NCI-H146 treated with DMSO at 0.1 percent for 48 hours (cell line): ENCODE measurements around the gene ZNF581.

Source experiments
- DNase-seq: peaks from one replicate; lab custom pipeline; 2025; ENCODE audit not compliant: unreplicated experiment; lab: John Stamatoyannopoulos, UW

The ZNF581 gene

GRCh38 chr19:55661826-55662225 lies 18.4 kb downstream of the ZNF581 start:
- no peak for DNase-seq

DNA sequence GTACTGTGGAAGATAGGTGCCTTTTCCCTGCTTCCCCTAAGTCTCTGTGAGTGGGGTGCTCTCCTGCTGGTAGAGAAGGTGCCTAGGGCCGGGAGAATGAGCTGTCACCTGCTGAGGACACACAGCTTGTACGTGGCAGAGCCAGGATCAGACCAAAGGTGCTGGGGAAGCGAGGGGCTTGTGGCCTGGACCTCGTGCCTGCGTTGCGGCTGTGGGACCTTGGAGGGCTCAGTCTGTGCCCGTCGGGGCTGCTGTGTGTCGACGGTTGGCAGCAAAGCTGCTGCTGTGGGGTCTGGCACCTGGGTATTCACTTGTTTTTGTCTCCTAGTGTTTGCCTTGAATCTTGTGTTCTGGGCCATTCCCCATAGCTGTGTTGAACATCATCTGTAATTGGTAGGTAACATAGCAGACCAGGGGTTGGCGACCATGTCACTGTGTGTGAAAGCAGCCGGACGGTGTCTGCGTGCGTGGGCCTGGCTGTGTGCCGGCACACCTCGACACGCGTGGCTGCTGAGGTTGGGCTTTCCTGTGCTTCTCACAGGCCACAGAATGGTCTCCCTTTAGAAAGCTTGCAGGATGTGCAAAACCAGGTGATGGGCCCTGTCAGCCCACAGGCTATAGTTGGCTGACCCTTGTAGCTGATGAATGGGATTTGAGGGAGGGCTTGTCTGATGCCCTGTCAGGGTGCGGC lies 20.5 kb downstream of the ZNF581 start:
- DNase-seq: no peak

DNA sequence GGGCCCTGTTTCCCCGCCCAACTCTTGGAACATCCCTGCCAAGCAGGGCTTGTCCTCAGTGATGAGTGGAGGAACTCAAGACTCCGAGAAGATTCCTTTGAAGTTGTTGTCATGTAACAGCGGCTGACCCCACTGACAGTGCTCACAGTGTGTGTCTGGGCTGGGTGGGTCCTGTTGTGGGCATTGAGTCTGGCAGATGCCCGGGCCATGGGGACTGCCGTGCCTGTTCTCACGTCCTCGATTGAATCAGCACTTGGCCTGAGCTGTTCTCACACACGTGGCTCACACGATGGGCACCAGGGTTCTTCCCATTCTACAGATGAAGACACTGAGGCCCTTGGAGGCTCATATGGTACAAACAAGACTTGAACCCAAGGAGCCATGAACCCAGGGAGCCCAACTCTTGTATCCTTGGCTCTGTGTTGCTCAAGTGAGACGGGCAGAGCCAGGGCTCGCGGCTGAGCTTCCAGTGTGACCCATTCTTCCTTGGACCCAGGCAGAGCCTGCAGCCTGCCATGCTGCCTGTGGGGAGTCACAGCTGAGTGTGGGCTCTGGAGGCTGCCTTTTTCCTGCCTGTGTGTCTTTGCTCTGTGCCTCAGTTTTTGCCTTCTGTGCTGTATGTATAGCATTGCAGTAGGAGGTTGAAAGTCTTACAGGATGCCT lies 23.0 kb downstream of the ZNF581 start:
- no peak for DNase-seq

GRCh38 chr19:55667006-55667381 lies 23.5 kb downstream of the ZNF581 start:
- no peak for DNase-seq

DNA sequence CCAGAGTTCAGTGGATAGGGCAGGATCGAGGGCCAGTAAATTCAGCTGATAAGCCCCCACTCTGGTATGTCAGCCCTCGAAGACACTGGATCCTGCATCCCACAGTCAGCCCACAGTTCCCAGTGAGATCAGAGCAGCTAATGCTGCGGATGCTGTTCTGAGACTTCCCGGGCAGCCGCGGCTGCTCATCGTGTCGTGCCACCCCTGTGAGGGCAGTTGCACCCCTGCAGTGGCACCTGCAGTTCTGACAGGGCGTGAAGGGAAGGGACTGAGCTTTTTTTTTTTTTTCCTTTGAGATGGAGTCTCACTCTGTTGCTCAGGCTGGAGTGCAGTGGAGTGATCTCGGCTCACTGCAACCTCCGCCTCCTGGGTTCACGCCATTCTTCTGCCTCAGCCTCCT lies 24.1 kb downstream of the ZNF581 start:
- no peak for DNase-seq

GRCh38 chr19:55667958-55668357 lies 24.5 kb downstream of the ZNF581 start:
- DNase-seq: no peak

DNA sequence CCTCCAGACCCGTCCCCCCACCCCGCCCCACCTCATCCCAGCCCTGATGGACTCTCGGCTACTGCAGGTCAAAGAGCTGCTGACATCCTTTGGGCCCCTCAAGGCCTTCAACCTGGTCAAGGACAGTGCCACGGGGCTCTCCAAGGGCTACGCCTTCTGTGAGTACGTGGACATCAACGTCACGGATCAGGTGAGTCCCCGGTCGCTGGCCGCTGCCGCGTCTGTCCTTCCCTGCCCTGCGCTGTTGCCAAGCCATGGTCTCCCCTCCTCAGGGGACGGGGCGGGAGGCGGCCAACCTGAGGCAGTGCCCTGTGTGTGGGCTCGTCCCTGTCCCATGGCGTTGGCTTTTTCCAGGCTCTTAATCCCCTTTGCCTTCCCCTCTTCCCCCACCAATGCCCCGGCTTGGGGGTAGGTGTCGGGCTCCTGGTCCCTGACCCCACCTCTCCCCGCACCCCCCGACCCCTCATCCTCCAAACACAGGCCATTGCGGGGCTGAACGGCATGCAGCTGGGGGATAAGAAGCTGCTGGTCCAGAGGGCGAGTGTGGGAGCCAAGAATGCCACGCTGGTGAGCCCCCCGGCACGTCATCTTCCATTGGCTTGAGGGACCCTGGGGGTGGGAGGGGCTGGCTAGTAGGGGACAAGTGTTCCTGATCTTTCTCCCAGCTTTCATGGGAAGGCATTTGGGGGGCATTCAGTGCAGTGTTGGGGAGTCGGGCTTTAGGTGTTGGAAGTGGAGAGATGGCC lies 25.3 kb downstream of the ZNF581 start:
- no peak for DNase-seq

DNA sequence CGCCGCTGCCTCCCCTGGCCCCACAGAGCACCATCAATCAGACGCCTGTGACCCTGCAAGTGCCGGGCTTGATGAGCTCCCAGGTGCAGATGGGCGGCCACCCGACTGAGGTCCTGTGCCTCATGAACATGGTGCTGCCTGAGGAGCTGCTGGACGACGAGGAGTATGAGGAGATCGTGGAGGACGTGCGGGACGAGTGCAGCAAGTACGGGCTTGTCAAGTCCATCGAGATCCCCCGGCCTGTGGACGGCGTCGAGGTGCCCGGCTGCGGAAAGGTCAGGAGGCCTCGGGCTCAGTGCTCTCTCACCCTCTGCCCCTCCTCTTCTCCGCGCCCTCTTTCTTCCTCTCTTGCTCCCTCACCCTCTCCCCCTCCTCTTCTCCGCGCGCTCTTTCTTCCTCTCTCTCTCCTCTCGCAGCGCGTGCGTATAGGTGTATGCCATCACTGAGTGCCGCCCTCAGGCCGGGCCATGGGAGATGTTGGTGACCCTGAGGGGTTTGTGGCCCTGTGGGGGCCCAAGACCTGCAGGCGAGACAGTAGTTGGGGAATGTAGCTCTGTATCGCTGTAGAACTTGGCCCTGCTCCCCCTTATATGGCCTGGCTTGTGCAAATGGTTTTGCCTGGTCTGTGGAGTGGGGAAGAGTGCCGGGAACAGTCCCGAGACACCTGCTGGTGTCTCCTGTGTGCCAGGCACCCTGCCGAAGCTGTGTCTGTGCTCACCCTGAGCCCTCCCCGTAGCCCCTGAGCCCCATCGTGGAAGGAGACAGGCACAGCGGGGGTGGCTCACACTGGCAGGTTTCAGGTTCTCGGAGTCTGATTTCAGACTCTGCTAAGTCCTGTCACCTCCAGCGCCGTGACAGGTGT lies 26.2 kb downstream of the ZNF581 start:
- no peak for DNase-seq

DNA sequence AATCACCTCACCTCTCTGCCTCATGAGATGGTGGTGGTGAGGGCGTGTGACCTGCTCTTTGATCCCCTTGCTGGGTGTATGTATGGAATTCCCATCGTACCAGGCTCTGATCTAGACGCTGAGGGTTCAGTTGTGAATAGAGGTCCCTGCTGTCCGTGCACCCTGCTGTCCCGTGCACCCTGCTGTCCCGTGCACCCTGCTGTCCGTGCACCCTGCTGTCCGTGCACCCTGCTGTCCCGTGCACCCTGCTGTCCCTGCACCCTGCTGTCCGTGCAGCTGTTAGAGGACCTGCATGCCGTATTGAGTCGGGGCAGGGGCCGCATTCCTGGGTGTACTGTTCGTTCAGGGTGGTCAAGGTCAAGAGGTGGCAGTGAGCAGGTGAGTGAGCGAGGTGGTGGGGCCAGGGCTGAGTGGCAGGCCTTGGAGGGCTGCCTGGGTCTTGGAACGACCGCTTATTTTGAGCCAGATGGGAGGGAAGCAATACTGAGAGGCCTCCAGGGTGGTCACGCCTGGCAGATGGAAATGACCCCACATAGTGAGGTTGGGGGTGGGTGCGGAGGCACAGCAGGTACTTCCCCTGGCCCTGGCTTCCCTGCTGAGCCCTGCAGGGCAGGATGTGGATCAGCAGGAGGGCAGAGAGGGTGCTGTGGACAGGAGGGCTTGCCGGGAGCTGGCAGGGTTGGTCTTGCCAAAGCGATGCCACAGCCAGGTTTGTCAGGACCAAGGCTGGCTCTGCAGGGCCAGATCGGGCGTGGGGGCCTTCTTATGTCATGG lies 27.0 kb downstream of the ZNF581 start:
- DNase-seq: peak; percentile 46

DNA sequence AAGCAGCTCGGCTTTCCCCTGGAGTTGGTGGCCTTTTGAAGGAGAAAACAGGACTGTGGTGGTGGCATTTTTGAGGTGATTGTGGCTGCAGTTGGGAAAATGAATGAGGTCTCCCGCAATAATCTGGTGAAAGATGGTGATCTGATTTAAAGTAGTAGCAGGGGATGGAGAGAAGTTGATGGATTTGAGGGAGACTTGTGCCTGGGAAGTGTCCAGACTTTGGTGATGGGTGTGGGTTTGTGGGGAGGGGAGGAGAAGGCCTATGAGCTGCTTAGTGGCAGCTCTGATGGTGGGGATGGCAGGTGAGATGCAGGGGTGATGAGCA lies 27.6 kb downstream of the ZNF581 start:
- no peak for DNase-seq

GRCh38 chr19:55672418-55672817 lies 29.0 kb downstream of the ZNF581 start:
- DNase-seq: no peak

DNA sequence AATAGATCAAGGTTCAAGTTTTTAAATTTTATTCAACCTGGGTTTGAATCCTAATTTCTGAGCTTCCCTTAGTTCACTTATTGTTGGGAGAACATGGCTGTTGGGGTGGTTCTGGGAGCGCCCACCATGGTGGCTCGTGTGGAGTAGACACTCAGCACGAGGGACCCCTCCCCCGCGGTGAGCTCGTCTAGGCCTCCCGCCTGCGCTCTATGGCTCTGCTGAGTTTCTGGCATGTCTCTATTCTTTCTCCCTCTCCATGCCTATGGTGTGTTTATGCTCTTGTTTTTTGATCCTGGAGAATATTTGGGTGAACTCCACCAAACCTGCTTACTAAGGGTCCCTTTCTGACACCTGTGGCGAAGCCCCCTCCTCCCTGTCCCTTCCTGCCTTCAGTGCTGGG lies 30.0 kb downstream of the ZNF581 start:
- no peak for DNase-seq

DNA sequence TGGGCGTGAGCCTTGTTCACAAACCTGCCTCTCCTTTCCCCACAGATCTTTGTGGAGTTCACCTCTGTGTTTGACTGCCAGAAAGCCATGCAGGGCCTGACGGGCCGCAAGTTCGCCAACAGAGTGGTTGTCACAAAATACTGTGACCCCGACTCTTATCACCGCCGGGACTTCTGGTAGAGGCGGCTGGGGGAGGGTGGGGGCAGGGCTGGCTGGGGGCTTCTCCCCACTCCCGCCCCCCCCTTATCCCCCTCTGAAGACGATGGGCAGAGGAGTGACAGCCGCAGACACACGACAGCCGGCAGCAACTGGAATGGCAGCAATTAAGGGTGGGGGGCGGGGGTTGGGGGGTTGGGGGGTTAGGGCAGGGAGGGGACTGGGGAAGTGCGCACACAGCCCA lies 30.4 kb downstream of the ZNF581 start:
- no peak for DNase-seq

DNA sequence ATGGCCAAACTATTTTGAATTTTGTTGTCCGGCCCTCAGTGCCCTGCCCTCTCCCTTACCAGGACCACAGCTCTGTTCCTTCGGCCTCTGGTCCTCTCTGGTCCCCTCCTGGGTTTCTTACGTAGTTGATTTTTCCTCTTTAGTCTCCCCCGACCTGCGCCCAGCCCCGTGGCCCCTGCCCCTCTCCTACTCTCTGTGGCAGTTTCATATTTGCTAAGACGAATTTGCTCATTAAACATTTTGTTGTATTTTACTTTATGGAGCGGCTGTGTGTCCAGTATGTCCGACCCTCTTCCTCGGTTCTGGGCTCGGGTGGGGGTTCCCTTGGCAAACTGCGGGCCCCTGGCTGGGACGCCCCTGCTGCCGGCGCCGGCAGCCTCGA lies 31.0 kb downstream of the ZNF581 start:
- no peak for DNase-seq

GRCh38 chr19:55674841-55675660 lies 31.6 kb downstream of the ZNF581 start, which contains the start of gene EPN1:
TSS of gene EPN1 (plus strand) at chr19:55675226. CDS start at chr19:55678628, 3,402 bp downstream.
- peak; percentile 92 for DNase-seq

- no peak for DNase-seq
Observed at GRCh38 chr19:55675661-55676354, 32.4 kb downstream of the ZNF581 start.

DNA sequence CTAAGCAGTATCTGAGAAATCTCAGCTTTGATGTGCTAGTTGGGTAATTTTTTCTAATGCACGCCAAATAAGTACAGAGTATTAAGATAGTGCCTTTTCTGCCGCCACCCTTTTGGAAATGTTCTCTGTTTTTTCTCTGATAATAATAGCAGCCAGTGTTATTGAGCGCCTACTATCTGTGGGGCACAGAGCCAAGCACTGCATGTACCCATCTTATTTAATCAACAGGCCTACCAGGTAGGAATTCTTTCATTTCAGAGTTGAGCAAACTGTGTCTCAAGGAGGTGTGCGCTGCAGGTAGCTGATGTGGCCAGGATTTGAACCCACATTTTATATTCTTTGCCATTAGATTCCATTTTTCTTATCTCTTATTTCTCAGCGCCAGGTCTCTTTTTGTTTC lies 32.9 kb downstream of the ZNF581 start:
- DNase-seq: no peak

DNA sequence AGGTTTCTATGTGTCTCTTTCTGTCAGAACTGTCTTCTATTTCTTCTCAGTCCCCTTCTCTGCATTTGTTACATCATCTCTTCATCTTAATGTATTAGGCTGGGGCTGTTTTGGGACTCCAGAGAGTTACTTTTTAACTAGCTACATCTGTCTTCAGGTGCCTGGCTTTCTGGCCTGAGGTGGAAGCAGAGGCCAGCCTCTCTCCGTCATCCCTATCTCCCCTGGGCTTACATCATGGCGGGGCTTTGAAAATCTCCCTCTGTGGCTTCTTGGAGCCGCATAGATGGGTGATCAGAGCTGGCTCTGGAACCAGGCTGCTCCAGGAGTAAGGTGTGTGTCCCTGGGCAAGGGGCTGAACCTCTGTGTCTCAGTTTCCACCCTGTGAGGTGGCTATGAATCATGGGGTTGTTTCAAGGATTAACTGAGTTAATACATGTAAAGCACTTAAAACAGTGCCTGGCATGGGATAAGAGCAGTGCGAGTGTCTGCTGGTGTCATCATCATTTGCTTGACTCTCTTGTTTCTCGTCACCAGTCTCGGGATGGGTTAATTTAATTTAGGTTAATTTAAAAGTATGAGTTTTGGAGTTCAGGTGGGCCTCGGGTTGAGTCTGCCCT lies 33.5 kb downstream of the ZNF581 start:
- no peak for DNase-seq

- no peak for DNase-seq
Observed at GRCh38 chr19:55677572-55678028, 34.2 kb downstream of the ZNF581 start.
